ENCODE measurements around the gene TNS3. TPM values are rescaled to one million over a fixed set of nuclear protein-coding genes. Genes with fewer than 3 reads are reported as not detected.

The TNS3 gene
- total and polyA plus RNA-seq, 2 of the 13 experiments (the other 11 are each of a cell fraction or from before 2014, with no cell fraction given) = 52.9 to 55.7 TPM

DNA sequence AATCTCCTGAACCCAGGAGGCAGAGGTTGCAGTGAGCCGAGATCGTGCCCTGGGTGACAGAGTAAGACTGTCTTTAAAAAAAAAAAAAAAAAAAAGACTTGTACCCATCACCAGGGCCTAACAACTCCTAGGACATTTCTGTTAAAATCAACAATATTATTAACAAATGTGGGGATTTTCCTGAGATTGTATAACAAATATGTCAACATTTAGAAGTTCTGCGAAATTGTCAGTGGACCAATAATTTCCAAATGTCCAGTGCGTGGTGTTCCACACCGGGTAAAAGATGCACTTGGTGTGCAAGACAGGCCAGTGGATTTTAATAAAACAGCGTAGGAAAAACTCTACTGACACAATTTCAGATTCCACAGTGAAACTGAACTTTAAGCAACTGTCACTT is 71.1 kb downstream of the TNS3 start:
- Histone ChIP-seq H3K27me3 (ENCODE audit: control insufficient read depth in 1 of 2, insufficient read depth in 2 of 2, low read length in 2 of 2) (no peaks in the 10 kb centered on the region), H3K4me2 (ENCODE audit: low read depth, low read length) (no peak overlapping the region), H3K79me2 (ENCODE audit: insufficient read depth, low read length) (peaks cover 94% of the 10 kb centered on the region), H3K27ac (ENCODE audit: extremely low read length, insufficient read depth, low read length) (no peak overlapping the region), H3K4me3 (replicated peaks in 1 of 3; ENCODE audit: insufficient read depth in 1 of 3, low read depth in 2 of 3, low read length in 3 of 3) (no peak overlapping the region), H3K4me1 (ENCODE audit: insufficient read depth, low read length) (peaks cover 77% of the 10 kb centered on the region), H4K20me1 (ENCODE audit: insufficient read depth, low read length) (peaks cover 47% of the 10 kb centered on the region), H3K36me3 (replicated peaks in 1 of 2; ENCODE audit: control insufficient read depth in 1 of 2, insufficient read depth in 2 of 2, low read length in 2 of 2) (peaks cover 20 to 70% of the 10 kb centered on the region in 2 experiments), H2AFZ (ENCODE audit: low read length) (no peak overlapping the region), H3K9me3 (ENCODE audit: low read length) (no peaks in the 10 kb centered on the region), H3K9ac (ENCODE audit: insufficient read depth, low read depth, low read length) (no peak overlapping the region)
- ChIA-PET POLR2A (interaction anchor here (3.2 kb wide), 1 partner anchor 10 kb away, joined by 23 read pairs; no protein-coding TSS in a partner anchor), CTCF (ENCODE audit: low intra/inter-chr PET ratio, low total read pairs) (no interaction called here)
- in situ Hi-C loops (cut with HindIII; ENCODE audit: extremely low pct_ligation_motif_present, low pct_unique_long_range_greater_than_20kb) = no loop called here
- no TSS peak for BruUV-seq (replicated peaks)
- no peak for ATAC-seq
- no peak for DNase-seq (ENCODE audit: low spot score)
- 97% methylated on average over 6 of the region's 6 CpGs for WGBS (ENCODE audit: low lambda C conversion rate)
- TF ChIP-seq HDAC1 (CRISPR knock-in tag; IDR thresholded peaks at IDR 0.05) (no peak), ZNF816 (CRISPR knock-in tag; IDR thresholded peaks at IDR 0.05; ENCODE audit: borderline replicate concordance) (no peak), MEIS1 (CRISPR knock-in tag; IDR thresholded peaks at IDR 0.05; ENCODE audit: borderline replicate concordance) (no peak), NCOA2 (CRISPR knock-in tag; IDR thresholded peaks at IDR 0.05) (no peak), MED13 (CRISPR knock-in tag; IDR thresholded peaks at IDR 0.05) (no peak), ZNF205 (CRISPR knock-in tag; IDR thresholded peaks at IDR 0.05) (no peak), ZNF780A (CRISPR knock-in tag; IDR thresholded peaks at IDR 0.05) (no peak), TGIF2 (CRISPR knock-in tag; IDR thresholded peaks at IDR 0.05) (no peak), MED8 (CRISPR knock-in tag; IDR thresholded peaks at IDR 0.05; ENCODE audit: insufficient replicate concordance) (no peak), HNF4A (CRISPR knock-in tag; IDR thresholded peaks at IDR 0.05) (no peak)
- intact Hi-C loops (cut with micrococcal nuclease; ENCODE audit: unreplicated experiment) = loop anchor here (5.0 kb wide), 1 partner anchor 33 kb away; no protein-coding TSS in a partner anchor
- no peak for FAIRE-seq

DNA sequence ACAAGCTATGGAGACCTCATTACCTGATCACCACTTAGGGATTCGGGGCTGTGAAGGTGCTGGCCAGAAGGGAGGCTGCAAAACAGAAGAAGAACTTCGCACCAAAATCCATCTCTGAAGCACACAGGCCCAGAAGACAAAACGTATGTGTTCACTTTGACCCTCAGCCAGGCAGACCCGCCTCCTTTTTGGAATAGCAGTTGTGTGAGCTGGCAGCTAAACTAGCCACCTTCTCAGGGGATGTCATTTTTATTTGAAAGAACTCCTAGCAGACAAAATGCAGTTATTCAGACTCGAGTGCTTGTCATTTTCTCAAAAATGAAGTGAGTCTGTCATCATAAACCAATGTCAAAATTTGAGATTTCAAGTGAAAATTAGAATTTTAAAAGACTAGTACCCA is 71.7 kb downstream of the TNS3 start:
- Histone ChIP-seq H3K79me2 (ENCODE audit: insufficient read depth, low read length) (peaks cover 94% of the 10 kb centered on the region), H3K4me2 (ENCODE audit: low read depth, low read length) (no peak overlapping the region), H3K4me1 (ENCODE audit: insufficient read depth, low read length) (peaks cover 71% of the 10 kb centered on the region), H3K9me3 (ENCODE audit: low read length) (no peaks in the 10 kb centered on the region), H3K4me3 (replicated peaks in 1 of 3; ENCODE audit: insufficient read depth in 1 of 3, low read depth in 2 of 3, low read length in 3 of 3) (no peak overlapping the region), H3K27ac (ENCODE audit: extremely low read length, insufficient read depth, low read length) (no peak overlapping the region), H3K36me3 (replicated peaks in 1 of 2; ENCODE audit: control insufficient read depth in 1 of 2, insufficient read depth in 2 of 2, low read length in 2 of 2) (peaks cover 22 to 70% of the 10 kb centered on the region in 2 experiments), H3K9ac (ENCODE audit: insufficient read depth, low read depth, low read length) (no peak overlapping the region), H4K20me1 (ENCODE audit: insufficient read depth, low read length) (peaks cover 45% of the 10 kb centered on the region), H2AFZ (ENCODE audit: low read length) (no peak overlapping the region), H3K27me3 (ENCODE audit: control insufficient read depth in 1 of 2, insufficient read depth in 2 of 2, low read length in 2 of 2) (no peaks in the 10 kb centered on the region)
- BruUV-seq (replicated peaks) = no TSS peak
- WGBS (ENCODE audit: low lambda C conversion rate) = 82% methylated on average over 5 of the region's 5 CpGs
- TF ChIP-seq ZNF670 (CRISPR knock-in tag; IDR thresholded peaks at IDR 0.05; ENCODE audit: borderline replicate concordance) (no peak), ZNF562 (CRISPR knock-in tag; IDR thresholded peaks at IDR 0.05; ENCODE audit: borderline replicate concordance) (no peak), ZNF879 (CRISPR knock-in tag; IDR thresholded peaks at IDR 0.05) (no peak), ZSCAN9 (CRISPR knock-in tag; IDR thresholded peaks at IDR 0.05; ENCODE audit: borderline replicate concordance) (no peak), ZBTB38 (CRISPR knock-in tag; IDR thresholded peaks at IDR 0.05) (no peak), SPEN (CRISPR knock-in tag; IDR thresholded peaks at IDR 0.05; ENCODE audit: low read depth) (no peak), ARNT (IDR thresholded peaks at IDR 0.05) (no peak), ZSCAN21 (CRISPR knock-in tag; IDR thresholded peaks at IDR 0.05; ENCODE audit: borderline replicate concordance) (no peak), HDAC1 (CRISPR knock-in tag; IDR thresholded peaks at IDR 0.05) (no peak), ZNF614 (CRISPR knock-in tag; IDR thresholded peaks at IDR 0.05; ENCODE audit: borderline replicate concordance) (no peak), TOE1 (CRISPR knock-in tag; IDR thresholded peaks at IDR 0.05) (no peak), ZNF292 (CRISPR knock-in tag; IDR thresholded peaks at IDR 0.05; ENCODE audit: borderline replicate concordance, low read depth) (no peak), RFX3 (CRISPR knock-in tag; IDR thresholded peaks at IDR 0.05) (no peak), CEBPB (IDR thresholded peaks at IDR 0.05; ENCODE audit: borderline replicate concordance, low read depth, low read length) (no peak)
- DNase-seq (ENCODE audit: low spot score) = no peak
- ChIA-PET CTCF (ENCODE audit: low intra/inter-chr PET ratio, low total read pairs) (no interaction called here), POLR2A (interaction anchor here (3.2 kb wide), 1 partner anchor 9 kb away, joined by 23 read pairs; no protein-coding TSS in a partner anchor)
- intact Hi-C loops (cut with micrococcal nuclease; ENCODE audit: unreplicated experiment) = loop anchor here (5.0 kb wide), 1 partner anchor 33 kb away; no protein-coding TSS in a partner anchor
- in situ Hi-C loops (cut with HindIII; ENCODE audit: extremely low pct_ligation_motif_present, low pct_unique_long_range_greater_than_20kb) = no loop called here
- ATAC-seq = no peak
- no peak for FAIRE-seq

All from HepG2 (cell line).